Activated CD8-positive, alpha-beta memory T cell treated with anti-CD3 and anti-CD28 coated beads for 1 hour (primary cell): Measurements from ENCODE around the gene GABBR2.

Experiments
- DNase-seq, 2 donors: peaks; one replicate each; pipeline ENCODE4 v3.0.0-alpha.2; 2020; ENCODE audit warnings: low read depth in 1 of 2; ENCODE audit errors: extremely low read depth in 1 of 2

Gene GABBR2

DNA sequence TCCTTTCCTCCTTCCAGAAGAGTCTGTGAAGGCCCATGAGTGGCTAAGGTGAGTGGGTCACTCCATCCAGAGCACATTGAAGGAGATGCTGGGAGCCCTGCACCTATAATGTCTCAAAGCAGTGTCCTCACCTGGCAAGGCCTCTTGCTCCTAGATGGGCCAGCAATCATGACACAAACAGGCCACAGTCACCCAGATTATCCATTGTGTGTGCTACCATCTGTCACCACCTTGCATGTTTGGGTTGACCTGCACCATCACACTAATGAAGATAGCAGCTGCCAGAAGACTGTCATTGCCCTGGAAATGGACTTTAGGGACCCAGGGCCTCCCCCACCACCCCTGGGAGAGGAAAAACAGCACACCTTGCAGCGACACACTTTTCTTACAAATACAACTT lies 69.6 kb downstream of the GABBR2 start:
- no peak for DNase-seq

DNA sequence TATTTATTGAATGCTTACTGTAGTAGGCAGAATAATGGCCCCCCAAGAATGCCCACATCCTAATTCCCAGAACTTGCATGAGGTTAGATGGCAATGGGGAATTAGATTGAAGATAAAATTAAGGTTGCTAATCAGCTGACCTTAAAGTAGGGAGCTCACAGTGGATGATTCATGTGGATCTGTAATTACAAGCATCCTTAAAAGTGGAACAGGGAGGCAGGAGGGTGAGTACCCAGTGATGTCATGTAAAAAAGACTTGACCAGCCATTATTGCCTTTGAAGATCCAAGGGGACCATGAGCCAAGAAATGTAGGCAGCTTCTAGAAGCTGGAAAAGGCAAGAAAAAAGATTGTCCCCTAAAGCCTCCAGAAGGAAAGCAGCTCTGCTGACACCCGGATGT lies 71.4 kb downstream of the GABBR2 start:
- DNase-seq, result no peak

DNA sequence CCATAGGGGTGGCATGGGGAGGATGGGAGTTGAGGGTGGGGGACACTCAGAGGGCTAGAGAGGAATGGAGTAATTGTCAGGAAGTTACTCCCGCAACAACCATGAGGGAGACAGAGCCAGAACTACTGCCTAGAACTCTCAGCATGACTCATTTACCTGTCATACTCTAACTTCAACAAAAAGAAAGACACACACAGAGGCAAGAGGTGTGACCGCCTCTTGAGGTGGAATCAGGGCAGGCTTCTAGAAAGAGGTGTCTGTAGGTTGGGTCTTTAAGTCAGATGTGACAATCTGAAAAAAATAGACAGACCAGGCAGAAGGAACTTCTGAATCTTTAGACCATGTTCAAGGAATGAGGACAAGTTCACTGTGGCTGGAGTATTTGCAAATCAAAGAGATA lies 73.4 kb downstream of the GABBR2 start:
- no peak for DNase-seq

DNA sequence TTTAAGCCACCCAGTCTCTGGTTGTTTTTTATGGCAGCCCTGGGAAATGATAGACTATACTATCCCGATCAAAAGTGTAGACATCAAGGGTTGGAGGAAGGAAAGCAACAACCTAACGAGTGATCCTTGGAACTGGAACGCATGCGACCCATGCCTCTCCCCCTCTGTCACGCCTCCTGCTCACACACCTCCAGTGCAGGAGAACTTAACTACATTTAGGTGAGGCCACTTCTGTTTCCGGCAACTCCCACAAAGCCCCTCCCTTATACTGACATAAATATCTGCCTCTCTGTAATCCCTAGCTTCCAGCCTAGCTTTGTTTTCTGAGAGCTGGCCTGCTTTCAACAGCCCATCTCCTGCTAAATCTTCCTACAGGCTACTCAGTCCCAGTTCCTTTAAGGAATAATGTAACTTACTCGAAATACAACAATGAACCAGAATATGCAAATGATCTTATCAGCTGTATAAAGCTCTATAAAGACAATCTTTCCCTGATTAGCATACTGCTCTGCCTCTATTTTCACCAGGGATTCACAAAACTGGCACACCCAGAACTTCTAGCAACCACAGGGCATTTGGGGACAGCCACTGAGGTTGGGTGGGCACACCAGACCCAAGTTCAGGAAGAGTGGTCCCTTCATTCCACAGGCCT lies 73.9 kb downstream of the GABBR2 start:
- DNase-seq, result no peak

DNA sequence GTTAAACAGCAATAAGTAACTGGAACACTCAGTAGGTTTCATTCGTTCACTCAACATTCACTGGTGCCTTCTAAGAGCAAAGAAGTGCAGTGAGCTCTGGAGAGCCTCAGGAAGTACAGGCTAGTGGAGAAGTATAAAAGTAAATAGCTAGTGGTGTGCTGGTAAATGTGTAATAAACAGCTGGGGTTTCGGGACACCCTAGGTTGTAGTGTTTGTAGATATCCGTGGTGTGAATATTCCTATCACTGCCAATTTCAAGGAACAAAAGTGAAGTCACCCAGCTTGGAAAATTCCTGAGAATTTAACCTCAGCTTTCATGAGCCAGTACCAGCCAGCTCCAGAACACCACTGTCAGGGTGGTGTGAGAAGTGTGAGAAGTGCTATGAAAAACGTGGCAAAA lies 75.9 kb downstream of the GABBR2 start:
- no peak for DNase-seq

DNA sequence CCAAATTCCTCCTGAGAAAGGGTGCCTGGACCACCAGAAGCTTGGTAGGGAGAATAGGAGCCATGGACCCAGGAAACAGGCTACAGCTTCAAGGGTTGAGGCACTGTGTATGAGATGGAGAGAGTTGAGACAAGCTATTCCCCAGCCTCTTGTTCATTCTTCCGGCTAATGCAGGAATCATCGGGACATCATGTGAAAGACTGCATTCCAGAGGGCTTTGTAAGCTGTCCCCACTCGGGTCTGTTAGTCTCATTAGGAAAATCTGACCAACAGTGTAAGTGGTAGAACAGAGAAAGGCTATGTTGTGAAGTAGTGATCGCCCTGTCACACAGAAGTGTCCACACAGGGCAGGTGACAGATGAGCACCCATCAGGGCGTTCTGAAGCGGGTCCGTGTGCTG lies 81.4 kb downstream of the GABBR2 start:
- DNase-seq, result no peak

DNA sequence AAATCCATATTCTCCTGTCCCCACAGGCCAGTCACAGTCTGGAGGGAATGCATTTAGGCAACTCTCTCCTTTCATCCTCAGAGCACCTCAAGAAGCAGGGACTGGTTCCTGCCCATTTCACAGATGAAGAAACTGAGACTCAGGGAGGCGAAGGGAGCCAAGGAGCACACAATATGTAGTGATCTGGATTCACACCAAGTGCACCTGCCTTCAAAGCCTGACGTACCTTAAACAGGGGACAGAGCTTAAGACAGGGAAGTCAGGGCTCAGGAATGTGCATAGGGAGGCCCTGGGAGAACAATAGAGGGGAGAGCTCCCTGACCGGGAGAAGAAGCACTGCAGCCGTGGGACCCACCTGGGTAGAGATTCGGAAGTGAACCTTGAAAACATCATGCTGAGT lies 83.0 kb downstream of the GABBR2 start:
- no peak for DNase-seq

DNA sequence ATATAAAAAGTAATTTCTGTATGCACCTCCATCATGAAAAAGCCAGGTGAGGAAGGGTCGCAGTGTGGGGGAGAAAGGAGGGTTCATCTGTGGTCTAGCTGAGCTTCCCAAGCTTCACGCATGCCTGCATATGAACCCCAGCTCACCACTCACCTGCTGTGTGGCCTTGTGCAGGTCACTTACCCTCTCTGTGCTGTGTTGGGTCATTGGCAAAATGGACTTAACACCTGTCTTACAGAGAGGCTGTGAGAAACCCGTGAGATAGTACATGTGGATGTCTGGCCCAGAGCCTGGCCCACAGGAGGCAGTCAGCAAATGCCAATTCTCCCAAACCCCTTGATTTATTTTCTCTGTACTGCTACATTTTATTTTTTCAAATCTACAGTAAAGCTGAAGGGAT lies 88.9 kb downstream of the GABBR2 start:
- no peak for DNase-seq

DNA sequence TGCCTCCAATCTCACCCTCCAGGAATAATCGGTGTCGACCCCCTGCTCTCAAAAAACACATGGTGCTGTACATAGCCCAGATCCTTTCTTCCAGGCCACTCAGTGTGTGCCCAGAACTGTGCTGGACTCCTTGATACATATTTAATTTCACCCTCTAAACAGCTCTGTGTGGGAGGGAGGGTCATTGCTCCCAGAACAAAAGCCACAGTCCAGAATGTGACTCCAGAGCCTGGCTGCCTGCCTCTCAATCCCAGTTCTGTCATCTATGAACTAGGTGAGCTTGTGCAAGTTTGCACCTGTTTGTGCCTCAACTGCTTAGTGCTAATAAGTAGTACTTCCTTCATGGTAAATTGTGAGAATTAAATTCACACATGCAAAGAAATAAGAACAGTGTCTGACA lies 93.1 kb downstream of the GABBR2 start:
- no peak for DNase-seq

DNA sequence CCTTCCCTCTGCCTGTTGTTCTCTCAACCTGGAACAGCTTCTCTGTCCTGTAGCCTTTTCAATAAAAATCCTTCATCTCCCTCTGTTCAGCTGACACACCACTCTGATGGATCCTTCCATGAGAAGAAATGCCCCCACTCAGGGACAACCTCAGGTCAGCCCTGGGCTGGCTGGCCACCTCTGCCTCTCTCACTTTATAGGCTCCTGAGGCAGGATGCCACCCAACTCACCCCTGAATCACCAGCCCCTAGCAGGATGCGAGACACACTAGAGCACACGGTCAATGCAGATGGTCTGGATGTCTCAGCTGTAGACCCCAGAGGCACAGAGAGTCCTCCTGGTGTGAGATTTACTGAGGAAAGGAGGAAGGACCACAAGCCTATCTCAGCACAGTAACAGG lies 93.8 kb downstream of the GABBR2 start:
- DNase-seq, result no peak

DNA sequence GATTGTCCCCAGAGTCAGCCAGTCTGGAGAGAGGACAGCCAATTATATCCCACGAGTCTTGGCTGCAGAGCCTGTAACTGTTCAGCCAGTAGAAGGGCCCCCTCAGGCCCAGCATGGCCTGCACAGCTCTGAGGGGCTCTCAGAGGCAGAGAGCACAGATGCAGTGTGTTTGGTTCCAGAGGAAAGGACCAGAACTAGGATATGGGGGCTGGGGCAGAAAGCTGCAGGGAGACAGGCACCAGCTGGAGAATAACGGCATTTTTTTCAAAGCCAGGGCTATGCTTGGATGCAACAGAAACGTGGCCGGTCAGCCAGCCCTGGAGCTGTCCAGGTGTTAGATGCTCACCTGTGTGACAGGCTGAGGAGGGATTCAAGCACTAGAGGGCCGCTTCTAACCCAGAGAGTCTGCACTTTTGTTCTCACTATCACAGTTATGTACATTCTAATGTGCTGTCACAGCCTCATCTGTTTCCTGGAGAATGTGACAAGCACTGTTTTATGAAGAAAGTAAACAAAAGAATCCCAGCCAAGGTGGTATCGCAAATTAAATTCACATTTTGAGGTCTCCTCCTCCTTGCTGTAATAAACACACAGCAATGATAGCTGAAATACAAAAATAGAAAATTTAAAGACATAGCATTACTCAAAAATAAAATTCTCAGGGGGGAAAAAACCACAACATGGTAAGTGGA lies 96.5 kb downstream of the GABBR2 start:
- no peak for DNase-seq

DNA sequence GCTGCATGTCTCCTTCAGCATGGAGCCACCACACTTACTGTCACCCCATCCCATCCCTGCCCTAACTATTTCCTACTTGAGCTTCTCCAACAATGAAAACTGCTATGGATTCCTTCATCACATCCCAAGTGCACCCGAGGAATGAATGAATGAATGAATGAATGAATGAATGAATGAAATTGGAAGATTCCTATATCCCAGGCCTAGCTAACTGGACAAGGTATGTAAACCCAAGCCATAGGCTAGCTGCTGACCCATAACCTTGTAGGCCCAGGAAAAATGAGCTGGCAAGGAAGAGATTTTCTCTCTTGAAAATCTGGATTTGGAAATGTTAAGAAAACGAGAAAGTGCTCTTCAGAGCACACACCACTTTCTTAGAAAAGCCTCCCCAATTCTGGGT lies 97.4 kb downstream of the GABBR2 start:
- DNase-seq, result no peak

DNA sequence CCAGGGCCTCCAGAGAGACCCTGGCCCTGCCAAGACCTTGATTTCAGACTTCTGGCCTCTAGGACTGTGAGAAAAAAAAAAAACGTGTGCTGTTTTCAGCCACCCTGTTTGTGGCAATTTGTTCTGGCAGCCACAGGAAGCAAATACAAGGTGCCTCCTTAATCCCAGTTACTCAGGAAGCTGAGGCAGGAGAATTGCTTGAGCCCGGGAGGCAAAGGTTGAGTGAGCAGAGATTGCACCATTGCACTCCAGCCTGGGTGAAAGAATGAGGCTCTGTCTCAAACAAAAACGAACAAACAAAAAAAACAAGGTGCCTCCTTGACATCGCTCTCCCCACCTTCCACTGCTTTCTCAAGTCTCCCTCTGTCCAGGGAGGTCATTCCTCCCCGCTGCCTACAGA lies 98.0 kb downstream of the GABBR2 start:
- DNase-seq, result no peak

DNA sequence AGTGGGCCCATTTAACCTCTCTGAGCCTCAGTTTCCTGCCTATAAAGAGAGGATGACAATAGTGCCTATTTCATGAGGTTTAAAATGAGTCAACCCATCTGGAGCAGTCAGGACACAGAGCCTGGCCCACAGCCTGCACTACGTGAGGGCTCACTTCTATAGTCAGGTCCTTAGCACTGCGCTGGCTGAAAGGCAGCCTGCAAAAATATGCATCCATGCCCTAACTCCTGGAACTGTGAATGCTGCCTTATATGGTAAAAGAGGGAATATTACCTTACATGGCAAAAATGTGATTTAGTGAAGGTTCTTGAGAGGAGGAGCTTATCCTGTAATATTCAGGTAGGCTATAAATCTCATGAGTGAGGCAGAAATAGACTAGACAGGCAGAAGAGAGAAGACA lies 98.5 kb downstream of the GABBR2 start:
- DNase-seq, result no peak

DNA sequence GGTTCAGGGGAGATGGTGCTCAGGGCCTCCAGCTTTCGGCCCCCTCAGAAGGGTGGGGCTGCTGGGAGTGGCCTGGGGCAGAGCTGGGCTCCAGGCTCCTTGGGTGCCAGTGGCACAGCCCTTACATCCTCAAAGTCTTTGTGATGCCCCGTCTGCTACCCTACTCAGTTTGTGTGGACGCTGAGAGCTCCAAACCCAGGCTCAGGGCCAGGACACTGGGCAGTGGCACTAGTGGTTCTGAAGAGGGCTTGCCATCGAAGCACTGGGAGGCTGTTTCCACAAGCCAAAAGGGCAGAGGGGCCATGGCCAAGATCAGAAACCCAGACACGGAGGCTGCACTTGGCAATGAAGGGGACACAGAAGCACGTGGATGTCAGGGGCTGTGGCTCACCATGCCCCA lies 99.1 kb downstream of the GABBR2 start:
- no peak for DNase-seq

DNA sequence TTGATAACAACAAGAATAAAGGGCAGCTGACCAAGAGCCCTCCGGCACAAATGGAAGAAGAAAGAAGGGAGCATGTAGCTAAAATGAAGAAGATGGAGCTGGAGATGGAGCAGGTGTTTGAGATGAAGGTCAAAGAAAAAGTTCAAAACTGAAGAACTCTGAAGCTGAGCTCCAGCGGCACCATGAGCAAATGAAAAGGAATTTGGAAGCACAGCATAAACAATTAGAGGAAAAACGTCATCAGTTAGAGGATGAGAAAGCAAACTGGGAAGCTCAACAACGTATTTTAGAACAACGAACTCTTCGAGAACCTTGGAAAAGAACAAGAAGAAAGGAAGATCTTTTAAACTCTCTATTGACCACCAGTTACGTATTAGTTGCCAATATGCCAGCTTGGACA lies 100.9 kb downstream of the GABBR2 start:
- no peak for DNase-seq

DNA sequence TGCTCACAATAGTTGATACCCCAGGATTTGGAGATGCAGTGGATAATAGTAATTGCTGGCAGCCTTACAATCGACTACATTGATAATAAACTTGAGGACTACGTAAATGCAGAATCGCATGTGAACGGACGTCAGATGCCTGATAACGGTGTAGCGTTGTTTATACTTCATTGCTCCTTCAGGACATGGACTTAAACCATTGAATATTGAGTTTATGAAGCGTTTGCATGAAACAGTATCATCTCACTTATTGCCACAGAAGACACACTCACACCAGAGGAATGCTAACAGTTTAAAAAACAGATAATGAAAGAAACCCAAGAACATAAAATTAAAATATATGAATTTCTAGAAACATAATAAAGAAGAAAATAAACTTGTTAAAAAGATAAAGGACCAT lies 101.6 kb downstream of the GABBR2 start:
- DNase-seq, result no peak

DNA sequence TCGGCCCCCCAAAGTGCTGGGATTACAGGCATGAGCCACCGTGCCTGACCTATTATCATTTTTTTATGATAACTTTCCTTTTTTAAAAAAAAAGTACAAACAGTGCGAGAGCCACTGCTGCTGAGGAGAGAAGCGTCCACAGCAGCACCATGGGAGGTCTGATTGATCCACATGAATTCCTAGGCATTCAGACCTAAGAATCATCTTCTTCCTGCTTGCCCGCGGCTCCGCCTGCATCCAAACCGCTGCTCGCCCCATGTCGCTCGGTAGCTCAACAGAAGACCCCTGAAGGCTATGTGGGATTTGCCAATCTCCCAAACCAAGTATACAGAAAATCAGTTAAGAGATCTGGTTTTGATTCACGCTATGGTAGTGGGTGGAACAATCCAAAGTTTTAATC lies 102.0 kb downstream of the GABBR2 start:
- DNase-seq, result no peak

DNA sequence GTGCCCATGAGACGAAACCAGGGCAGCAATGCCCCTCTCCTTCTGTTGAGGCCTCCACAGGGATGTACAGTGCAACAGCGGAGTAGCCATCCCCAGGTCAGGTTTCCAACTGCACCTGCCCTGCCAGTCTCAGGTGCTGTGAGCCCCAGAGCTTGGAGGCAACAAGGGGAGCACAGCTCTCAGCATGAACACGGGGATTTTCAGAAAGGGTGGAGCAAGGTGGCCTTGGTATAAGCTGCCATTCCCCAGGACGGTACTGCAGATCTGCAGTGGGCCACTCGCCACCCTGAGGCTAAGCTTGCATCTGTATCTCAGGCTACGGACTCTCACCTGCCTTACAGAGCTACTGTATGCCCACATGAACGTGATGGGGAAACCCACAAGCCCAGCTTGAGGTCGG lies 103.6 kb downstream of the GABBR2 start:
- no peak for DNase-seq

DNA sequence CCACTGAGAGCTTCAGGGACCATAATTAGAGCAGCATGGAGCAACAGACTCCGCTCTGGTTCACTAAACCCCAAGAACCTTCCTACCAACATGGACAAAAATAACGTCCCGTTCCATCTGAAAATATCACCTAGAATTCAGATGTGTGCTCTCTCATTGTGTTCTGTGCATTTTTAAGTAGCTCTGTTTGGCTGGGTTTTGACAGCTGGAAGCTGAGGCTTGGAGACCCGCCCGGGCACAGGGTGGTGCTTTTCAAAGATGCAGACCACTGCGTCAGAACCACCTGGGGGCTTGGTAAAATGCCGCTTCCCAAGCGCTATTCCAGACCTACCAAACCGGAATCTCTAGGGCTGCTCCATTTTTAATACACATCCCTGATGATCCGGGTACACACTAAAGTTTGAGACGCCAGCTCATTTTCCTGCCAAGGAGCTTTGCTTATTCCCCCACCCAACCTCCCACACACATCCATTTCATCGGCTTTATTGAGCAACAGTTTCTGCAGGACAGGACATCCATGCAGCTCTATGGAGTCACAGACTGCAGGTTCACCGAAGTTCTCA lies 104.8 kb downstream of the GABBR2 start:
- no peak for DNase-seq

DNA sequence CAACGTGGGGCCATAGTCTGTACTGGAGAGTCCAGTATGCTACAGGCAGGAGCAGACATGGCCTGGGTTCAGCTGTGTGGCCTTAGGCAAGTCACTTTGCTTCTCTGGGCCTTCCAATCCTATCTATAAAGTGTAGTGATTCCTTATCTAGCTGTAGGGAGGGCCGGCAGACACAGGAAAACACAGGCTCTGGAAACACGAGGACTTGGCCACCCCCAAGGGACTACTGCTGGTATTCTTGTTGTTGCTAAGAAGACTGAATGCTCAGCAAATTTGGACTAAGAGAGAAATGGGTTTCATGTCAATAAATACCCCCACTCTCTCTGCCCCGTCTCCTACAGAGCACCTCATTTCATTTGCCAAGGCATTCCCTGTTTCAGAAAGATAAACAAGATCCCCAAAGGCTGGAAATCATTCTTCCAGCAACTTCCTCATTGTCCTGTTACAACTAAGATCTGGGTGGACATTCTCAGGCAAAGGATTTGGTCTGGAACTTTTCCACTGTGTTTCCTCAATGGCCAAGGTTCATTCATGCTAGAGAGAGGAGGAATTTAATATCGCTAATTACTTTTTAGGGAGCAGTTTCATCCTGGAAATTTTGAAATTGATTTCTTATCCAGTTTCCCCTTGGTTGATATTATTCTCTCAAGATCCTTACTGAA lies 105.8 kb downstream of the GABBR2 start:
- DNase-seq, result no peak

DNA sequence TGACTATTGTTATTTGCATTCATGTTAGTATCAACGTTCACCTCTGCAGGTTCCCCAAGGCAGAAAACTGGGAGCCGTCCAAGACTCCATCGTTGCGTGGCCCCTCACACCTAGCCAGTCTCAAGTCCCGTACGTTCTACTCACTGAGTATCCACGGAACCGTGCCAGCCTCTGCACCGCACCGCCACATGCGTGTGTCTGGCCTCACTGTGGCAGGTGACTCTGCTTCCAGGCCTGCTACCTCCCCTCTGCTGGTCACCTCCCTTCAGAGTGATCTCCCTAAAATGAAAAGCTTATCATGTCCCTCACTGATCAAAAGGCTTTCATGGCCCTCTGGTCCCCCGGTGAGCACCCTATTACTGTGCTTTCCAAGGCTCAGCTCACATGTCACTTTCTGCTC lies 108.1 kb downstream of the GABBR2 start:
- no peak for DNase-seq
